ENCODE results near the gene CDH6.

Gene CDH6

GRCh38 chr5:31193591-31194467 lies at the start of gene CDH6:
TSS of gene CDH6 (plus strand) at chr5:31193686. CDS start at chr5:31267474, 73,788 bp downstream.
- no peak for DNase-seq (ENCODE audit: low read depth in 2 of 2, low spot score in 1 of 2)

GRCh38 chr5:31144364-31144763 lies 49.1 kb upstream of the CDH6 start:
- no peak for DNase-seq (ENCODE audit: low read depth in 2 of 2, low spot score in 1 of 2)

GRCh38 chr5:31148959-31149475 lies 44.5 kb upstream of the CDH6 start:
- DNase-seq (ENCODE audit: low read depth in 2 of 2, low spot score in 1 of 2): no peak

GRCh38 chr5:31153521-31153920 lies 40.0 kb upstream of the CDH6 start:
- DNase-seq (ENCODE audit: low read depth in 2 of 2, low spot score in 1 of 2): no peak

GRCh38 chr5:31156631-31157160 lies 36.8 kb upstream of the CDH6 start:
- no peak for DNase-seq (ENCODE audit: low read depth in 2 of 2, low spot score in 1 of 2)

- DNase-seq (ENCODE audit: low read depth in 2 of 2, low spot score in 1 of 2): no peak
Observed at GRCh38 chr5:31157720-31158119, 35.8 kb upstream of the CDH6 start.

GRCh38 chr5:31158686-31159085 lies 34.8 kb upstream of the CDH6 start:
- no peak for DNase-seq (ENCODE audit: low read depth in 2 of 2, low spot score in 1 of 2)

GRCh38 chr5:31161781-31162181 lies 31.7 kb upstream of the CDH6 start:
- DNase-seq (ENCODE audit: low read depth in 2 of 2, low spot score in 1 of 2): no peak

GRCh38 chr5:31165729-31166128 lies 27.8 kb upstream of the CDH6 start:
- no peak for DNase-seq (ENCODE audit: low read depth in 2 of 2, low spot score in 1 of 2)

GRCh38 chr5:31169379-31169778 lies 24.1 kb upstream of the CDH6 start:
- DNase-seq (ENCODE audit: low read depth in 2 of 2, low spot score in 1 of 2): no peak

- no peak for DNase-seq (ENCODE audit: low read depth in 2 of 2, low spot score in 1 of 2)
Observed at GRCh38 chr5:31172881-31173280, 20.6 kb upstream of the CDH6 start.

GRCh38 chr5:31173614-31174013 lies 19.9 kb upstream of the CDH6 start:
- DNase-seq (ENCODE audit: low read depth in 2 of 2, low spot score in 1 of 2): no peak

GRCh38 chr5:31181376-31181987 lies 12.0 kb upstream of the CDH6 start:
- DNase-seq (ENCODE audit: low read depth in 2 of 2, low spot score in 1 of 2): no peak

GRCh38 chr5:31182136-31182535 lies 11.3 kb upstream of the CDH6 start:
- no peak for DNase-seq (ENCODE audit: low read depth in 2 of 2, low spot score in 1 of 2)

- DNase-seq (ENCODE audit: low read depth in 2 of 2, low spot score in 1 of 2): no peak
Observed at GRCh38 chr5:31185951-31186350, 7.5 kb upstream of the CDH6 start.

GRCh38 chr5:31186672-31187267 lies 6.7 kb upstream of the CDH6 start:
- DNase-seq (ENCODE audit: low read depth in 2 of 2, low spot score in 1 of 2): no peak

- DNase-seq (ENCODE audit: low read depth in 2 of 2, low spot score in 1 of 2): no peak
Observed at GRCh38 chr5:31187591-31187990, 5.9 kb upstream of the CDH6 start.

- DNase-seq (ENCODE audit: low read depth in 2 of 2, low spot score in 1 of 2): no peak
Observed at GRCh38 chr5:31192442-31192841, 1.0 kb upstream of the CDH6 start.

GRCh38 chr5:31193116-31193515 lies 370 bp upstream of the CDH6 start:
- DNase-seq (ENCODE audit: low read depth in 2 of 2, low spot score in 1 of 2): no peak

GRCh38 chr5:31194468-31194813 lies 955 bp downstream of the CDH6 start:
- no peak for DNase-seq (ENCODE audit: low read depth in 2 of 2, low spot score in 1 of 2)

- DNase-seq (ENCODE audit: low read depth in 2 of 2, low spot score in 1 of 2): no peak
Observed at GRCh38 chr5:31194892-31195555, 1.5 kb downstream of the CDH6 start.
